Stomach smooth muscle (tissue), 2 donors: ENCODE measurements around the gene ELMO1.

ENCODE experiments used
- H3K27ac ChIP-seq: one replicate; pipeline ENCODE4 v1.7.0; 2013; ENCODE audit warnings: mild to moderate bottlenecking, low read length, inconsistent platforms
- H3K27me3 ChIP-seq, 2 donors: one replicate each; pipeline ENCODE4 v1.7.0; 2013; ENCODE audit warnings: low read length in 2 of 2; ENCODE audit not compliant: insufficient read depth in 2 of 2, control insufficient read depth in 1 of 2
- H3K36me3 ChIP-seq, 2 donors: one replicate each; pipeline ENCODE4 v1.7.0; 2013; ENCODE audit warnings: low read length in 2 of 2; ENCODE audit not compliant: control insufficient read depth in 2 of 2, insufficient read depth in 2 of 2
- H3K4me1 ChIP-seq: one replicate; pipeline ENCODE4 v1.7.0; 2013; ENCODE audit warnings: low read length; ENCODE audit not compliant: control insufficient read depth, insufficient read depth
- H3K4me3 ChIP-seq, 2 donors: one replicate each; pipeline ENCODE4 v1.7.0; 2013; ENCODE audit warnings: low read length in 2 of 2
- H3K9ac ChIP-seq, 2 donors: one replicate each; pipeline ENCODE4 v1.7.0; 2013; ENCODE audit warnings: low read length in 2 of 2, mild to moderate bottlenecking in 1 of 2
- H3K9me3 ChIP-seq, 2 donors: one replicate each; pipeline ENCODE4 v1.7.0; 2013; ENCODE audit warnings: low read length in 2 of 2; ENCODE audit not compliant: control insufficient read depth in 2 of 2
- donor health status: healthy.
- donor health status: Pancreatic carcinoma.

ELMO1 gene

DNA sequence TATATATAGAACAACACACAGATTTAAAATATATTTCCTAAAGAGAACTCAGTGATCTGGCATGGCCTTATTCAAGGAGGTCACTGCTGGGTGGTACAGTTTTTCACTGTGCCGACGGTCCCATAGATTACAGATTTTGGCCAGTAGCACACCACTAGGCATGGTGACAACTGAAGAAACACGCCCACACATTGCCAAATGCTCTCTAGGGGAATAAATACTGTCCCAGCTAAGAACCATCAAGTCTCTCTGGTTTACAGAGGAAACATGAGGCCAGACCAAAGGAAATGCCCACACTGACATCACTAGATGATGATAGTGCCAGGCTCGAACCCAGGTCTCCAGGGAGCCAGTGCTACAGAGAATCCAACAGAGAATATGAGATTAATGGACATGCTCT, 316.8 kb downstream of the ELMO1 start:
- H3K4me3 ChIP-seq: no peak overlapping the region
- no peak overlapping the region for H3K27ac ChIP-seq
- H3K4me1 ChIP-seq: peaks cover 14% of the 10 kb centered on the region
- H3K9me3 ChIP-seq: no peaks in the 10 kb centered on the region
- no peaks in the 10 kb centered on the region for H3K36me3 ChIP-seq
- no peak overlapping the region for H3K9ac ChIP-seq
- no peaks in the 10 kb centered on the region for H3K27me3 ChIP-seq

DNA sequence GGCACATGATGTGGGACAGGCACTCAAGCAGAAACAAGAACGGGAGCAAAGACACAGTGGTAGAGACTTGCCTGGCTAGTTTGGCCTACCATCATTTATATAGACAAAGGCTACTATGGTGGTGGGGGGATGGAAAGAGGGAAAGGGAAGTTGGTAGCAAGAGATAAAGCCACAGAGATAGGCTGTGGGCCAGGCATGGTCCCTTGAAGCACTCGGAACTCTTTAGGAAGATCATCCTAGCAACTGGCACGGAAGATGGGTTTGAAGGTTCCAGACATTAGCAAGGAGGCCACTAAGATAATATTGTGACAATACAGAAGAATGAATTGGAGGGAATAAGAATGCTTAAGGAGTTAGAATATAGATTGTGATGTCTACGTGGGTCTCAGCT, 319.6 kb downstream of the ELMO1 start:
- Histone ChIP-seq H3K4me1 (peaks cover 14% of the 10 kb centered on the region), H3K9me3 (no peaks in the 10 kb centered on the region), H3K27me3 (no peaks in the 10 kb centered on the region), H3K27ac (peak overlapping the region; percentile 64), H3K4me3 (peak overlapping the region in 1 of 2 donors; percentile 22), H3K36me3 (no peaks in the 10 kb centered on the region), H3K9ac (no peak overlapping the region)

DNA sequence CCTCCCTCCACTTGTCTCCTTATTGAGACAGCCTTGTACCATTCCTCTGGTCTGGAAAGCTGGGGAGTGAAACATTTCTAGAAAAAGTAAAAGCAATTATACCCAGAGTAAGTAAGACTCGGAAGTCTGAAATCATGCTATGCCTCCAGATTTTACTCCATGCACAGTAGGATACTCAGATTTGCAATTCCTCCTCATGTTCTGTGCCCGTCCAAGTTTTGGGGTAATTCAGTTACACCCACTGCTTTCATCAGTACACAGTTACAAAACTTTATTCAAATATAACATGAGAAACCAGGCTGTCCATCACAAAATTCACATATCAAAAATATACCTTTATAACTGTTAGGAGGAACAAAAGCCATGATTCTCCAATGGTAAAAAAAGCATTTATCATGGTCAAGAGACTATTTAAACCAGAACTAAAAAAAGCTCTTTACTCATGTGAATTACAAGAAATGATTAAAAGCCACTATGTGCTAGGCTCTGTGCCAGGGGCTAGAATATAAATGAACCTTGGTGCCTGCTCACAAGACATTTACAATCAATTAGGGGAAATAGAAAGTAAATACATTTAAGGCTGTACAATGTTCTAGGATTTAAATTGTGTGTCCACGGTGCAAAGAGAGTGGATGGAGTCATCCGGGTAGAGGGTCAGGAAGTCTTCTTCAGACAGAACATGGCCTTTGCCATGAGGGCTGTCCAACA, 320.2 kb downstream of the ELMO1 start:
- H3K27me3 ChIP-seq: no peaks in the 10 kb centered on the region
- H3K27ac ChIP-seq: peak overlapping the region; percentile 64
- no peaks in the 10 kb centered on the region for H3K9me3 ChIP-seq
- H3K4me3 ChIP-seq: peak overlapping the region in 1 of 2 donors; percentile 22
- peaks cover 14% of the 10 kb centered on the region for H3K4me1 ChIP-seq
- no peak overlapping the region for H3K9ac ChIP-seq
- H3K36me3 ChIP-seq: no peaks in the 10 kb centered on the region

DNA sequence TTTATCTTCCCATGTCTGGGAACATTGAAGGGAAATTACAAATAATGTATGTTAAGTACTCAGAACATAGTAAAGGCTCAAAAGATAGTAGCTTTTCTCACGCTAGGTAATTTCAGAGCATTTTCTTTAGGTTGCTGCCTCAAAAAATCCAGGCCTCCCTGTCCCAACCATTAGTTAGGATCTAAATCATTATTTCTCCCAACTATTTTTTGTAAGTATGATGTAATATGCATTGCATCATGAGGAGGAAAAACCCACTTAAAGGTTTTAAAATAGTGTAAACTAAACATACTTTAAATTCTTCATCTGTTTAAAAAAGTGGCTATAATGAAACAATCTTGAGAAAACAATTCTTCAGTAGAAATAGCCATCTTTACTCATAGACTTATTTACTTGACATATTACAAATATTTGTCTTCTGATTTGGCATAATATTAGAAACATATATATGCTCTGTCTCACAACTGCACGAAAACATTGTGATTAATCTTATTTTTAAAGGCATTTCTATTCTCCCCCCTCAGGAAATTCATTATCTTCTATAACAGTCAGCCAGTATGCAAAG, 329.3 kb downstream of the ELMO1 start:
- H3K4me1 ChIP-seq: peaks cover 9% of the 10 kb centered on the region
- no peak overlapping the region for H3K9ac ChIP-seq
- no peaks in the 10 kb centered on the region for H3K27me3 ChIP-seq
- no peaks in the 10 kb centered on the region for H3K36me3 ChIP-seq
- H3K27ac ChIP-seq: no peak overlapping the region
- H3K4me3 ChIP-seq: no peak overlapping the region
- peaks cover 0 to 6% of the 10 kb centered on the region in 2 donors for H3K9me3 ChIP-seq

DNA sequence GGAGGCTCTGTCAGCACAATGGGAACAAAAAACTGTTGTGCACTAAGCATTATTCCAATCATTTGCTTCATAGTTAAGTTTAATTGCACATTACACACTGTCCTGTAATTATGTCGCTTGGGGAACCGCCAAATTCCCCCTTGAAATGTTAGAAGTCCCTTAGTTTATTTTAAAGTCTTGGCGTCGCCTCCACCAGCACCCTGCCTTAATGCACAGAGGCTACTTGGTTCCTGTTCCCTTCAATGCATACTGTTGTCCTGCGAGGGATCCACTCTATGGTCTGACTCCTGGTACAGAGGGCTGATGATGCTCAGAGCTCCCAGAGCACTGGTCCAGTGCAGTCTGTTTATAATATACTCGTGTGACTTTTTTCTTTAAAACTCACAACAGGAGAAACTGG, 330.7 kb downstream of the ELMO1 start:
- Histone ChIP-seq H3K4me3 (no peak overlapping the region), H3K27ac (no peak overlapping the region)

DNA sequence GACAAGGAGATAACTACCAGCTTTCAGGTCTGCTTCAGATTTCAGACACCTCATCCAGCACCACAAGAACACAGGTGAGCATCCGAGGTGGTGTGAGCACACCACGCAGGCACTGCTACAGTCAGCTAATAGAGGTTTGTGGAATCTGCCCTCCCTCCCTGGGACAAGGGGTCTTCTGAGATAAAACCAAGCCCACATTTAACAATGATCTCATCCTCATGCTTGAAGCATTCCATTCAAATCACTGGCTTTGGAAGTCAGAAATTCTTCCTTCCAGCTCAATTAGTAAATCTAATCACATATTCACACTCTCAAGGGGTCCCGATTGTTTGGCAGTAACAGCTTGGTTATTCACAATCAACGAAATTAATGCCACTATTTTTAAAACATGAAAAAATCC, 331.4 kb downstream of the ELMO1 start:
- H3K27me3 ChIP-seq: no peaks in the 10 kb centered on the region
- no peak overlapping the region for H3K9ac ChIP-seq
- H3K27ac ChIP-seq: no peak overlapping the region
- H3K9me3 ChIP-seq: peaks cover 0 to 6% of the 10 kb centered on the region in 2 donors
- H3K36me3 ChIP-seq: no peaks in the 10 kb centered on the region
- peaks cover 9% of the 10 kb centered on the region for H3K4me1 ChIP-seq
- no peak overlapping the region for H3K4me3 ChIP-seq

More for the DNA sequence above, 330.7 kb downstream of the ELMO1 start:
- Histone ChIP-seq H3K4me1 (peaks cover 9% of the 10 kb centered on the region), H3K9ac (no peak overlapping the region), H3K36me3 (no peaks in the 10 kb centered on the region), H3K9me3 (peaks cover 0 to 6% of the 10 kb centered on the region in 2 donors), H3K27me3 (no peaks in the 10 kb centered on the region)

DNA sequence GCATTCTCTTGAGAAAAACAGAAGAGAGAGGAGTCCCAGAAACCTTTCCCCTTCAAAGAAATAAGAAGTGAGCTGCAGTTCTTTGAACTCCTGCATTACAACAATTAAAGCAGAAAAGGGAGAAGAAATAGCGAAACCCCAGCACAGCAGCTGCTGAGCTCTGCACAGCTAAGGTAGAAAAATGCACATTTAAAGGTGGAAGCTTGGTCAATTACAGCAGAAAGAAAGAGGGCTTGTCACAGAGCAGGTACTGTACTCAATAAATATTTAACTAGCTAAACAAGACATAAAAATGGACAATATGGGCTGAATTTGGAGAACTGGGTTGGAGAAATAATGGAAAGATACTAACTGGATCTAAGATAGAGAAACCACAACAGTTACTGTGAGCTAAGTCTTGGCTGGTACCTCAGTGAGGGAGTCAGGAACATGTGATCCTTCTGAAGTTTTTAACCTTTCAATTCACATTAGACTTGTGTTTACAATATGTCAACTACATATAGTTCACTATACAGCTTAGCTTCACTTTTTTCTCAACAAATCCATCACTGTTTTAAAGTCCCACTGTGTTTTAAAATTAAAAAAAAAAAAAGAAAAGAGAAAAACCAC, 332.5 kb downstream of the ELMO1 start:
- H3K27me3 ChIP-seq: no peaks in the 10 kb centered on the region
- peaks cover 0 to 6% of the 10 kb centered on the region in 2 donors for H3K9me3 ChIP-seq
- no peak overlapping the region for H3K4me3 ChIP-seq
- H3K27ac ChIP-seq: no peak overlapping the region
- H3K36me3 ChIP-seq: no peaks in the 10 kb centered on the region
- H3K9ac ChIP-seq: no peak overlapping the region
- H3K4me1 ChIP-seq: peaks cover 9% of the 10 kb centered on the region

DNA sequence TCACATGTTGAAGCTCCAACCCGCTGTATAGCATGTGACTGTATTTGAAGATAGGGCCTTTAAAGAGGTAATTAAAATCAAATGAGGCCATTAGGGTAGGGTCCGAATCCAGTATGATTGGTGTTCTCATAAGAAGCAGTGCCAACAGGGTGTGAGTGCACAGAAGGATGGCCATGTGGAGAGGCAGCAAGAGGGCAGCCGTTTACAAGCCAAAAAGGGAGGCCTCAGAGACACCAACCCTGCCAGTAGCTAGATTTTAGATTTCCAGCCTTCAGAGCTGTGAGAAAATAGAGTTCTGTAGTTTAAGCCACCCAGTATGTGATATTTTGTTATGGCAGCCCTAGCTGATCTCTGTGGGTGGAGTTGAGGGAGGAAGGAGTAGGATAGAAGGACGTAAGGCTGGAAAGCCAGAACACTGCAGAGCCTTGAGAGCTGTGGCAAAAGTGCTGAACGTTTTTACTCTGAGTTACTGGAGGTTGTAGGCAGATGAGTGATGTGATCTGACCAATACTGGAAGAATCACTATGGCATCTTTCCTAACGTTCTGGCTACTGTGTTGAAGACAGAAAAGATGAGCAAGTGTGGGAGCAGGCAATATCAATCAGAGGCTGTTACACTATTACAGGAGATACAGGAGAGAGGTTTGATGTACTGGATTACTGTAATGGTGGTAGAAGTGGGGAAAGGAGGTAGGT, 334.9 kb downstream of the ELMO1 start:
- H3K4me1 ChIP-seq: peaks cover 27% of the 10 kb centered on the region
- H3K9ac ChIP-seq: no peak overlapping the region
- H3K4me3 ChIP-seq: no peak overlapping the region
- H3K36me3 ChIP-seq: no peaks in the 10 kb centered on the region
- H3K27me3 ChIP-seq: no peaks in the 10 kb centered on the region
- no peaks in the 10 kb centered on the region for H3K9me3 ChIP-seq
- no peak overlapping the region for H3K27ac ChIP-seq

DNA sequence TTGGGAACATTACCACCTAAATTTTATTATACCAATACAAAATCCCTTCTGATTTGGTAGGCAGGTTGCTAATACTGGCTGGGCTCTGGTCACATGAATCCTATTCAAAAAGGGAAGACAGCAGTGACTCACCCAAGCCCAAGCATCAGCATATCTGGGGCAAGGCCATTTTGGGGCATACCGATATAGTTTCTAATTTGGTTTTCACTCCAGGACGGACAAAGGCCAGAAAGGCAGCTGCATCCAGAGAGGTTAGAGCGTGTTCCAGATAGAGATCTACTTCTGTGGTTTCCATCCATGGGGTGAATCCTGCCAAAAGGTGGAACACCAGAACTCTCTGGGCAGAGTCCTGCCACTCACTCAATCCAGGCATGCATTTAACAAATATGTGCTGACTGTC, 335.8 kb downstream of the ELMO1 start:
- Histone ChIP-seq H3K4me1 (peaks cover 31% of the 10 kb centered on the region), H3K27ac (no peak overlapping the region), H3K9me3 (no peaks in the 10 kb centered on the region), H3K9ac (no peak overlapping the region), H3K4me3 (no peak overlapping the region), H3K27me3 (no peaks in the 10 kb centered on the region), H3K36me3 (no peaks in the 10 kb centered on the region)

DNA sequence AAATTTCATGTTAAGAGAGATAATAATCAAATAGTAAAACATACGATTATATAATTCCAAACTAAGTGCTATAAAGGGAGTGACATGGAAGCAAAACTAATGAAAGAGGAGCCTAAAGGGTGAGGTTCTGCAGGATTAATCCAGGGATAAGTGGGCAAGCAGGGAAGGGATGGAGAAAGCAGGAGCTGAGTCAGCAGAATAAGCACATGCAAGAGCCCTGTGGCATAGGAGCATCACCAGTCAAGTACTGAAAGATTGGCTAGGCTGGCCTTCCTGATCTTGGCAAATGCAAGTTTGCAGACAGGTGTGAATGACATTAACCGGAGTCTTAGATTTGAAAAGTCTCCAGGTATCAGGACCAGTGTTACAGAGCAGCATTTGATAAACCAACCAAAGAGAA, 336.4 kb downstream of the ELMO1 start:
- H3K9me3 ChIP-seq: no peaks in the 10 kb centered on the region
- peaks cover 29% of the 10 kb centered on the region for H3K4me1 ChIP-seq
- H3K4me3 ChIP-seq: no peak overlapping the region
- no peak overlapping the region for H3K9ac ChIP-seq
- no peaks in the 10 kb centered on the region for H3K27me3 ChIP-seq
- no peaks in the 10 kb centered on the region for H3K36me3 ChIP-seq
- no peak overlapping the region for H3K27ac ChIP-seq
